H1 (cell line): ENCODE data around the gene LAG3. TPM values are rescaled to one million over a fixed set of nuclear protein-coding genes. Genes with fewer than 3 reads are reported as not detected.

Experiments
- E2F6 ChIP-seq: IDR thresholded peaks from 2 replicates; pipeline ENCODE4 v1.6.1; 2012; ENCODE audit warnings: inconsistent platforms
- KDM1A ChIP-seq: fragments of 200-600, 300-600 bp; sonication (generic); IDR thresholded peaks from 2 replicates; pipeline ENCODE4 v1.7.1; 2016; ENCODE audit warnings: mild to moderate bottlenecking, low read length, borderline replicate concordance
- MAX ChIP-seq: IDR thresholded peaks from 2 replicates; pipeline ENCODE4 v1.6.1; 2012; ENCODE audit warnings: inconsistent platforms
- TBP ChIP-seq: IDR thresholded peaks from 2 replicates; pipeline ENCODE4 v1.6.1; 2011; ENCODE audit warnings: low read depth, low read length, improper control_type of control experiment
- polyA plus RNA-seq, 7 experiments: library from polyadenylated mRNA; depleted of rRNA in 3 of 7; stranded (reverse) in 5 of 7; unstranded in 2 of 7; fragments of >200 nt in 5 of 7; fragments of 200-250 nt in 2 of 7; gene quantifications; 1 replicate in 5 of 7; 2 replicates in 1 of 7; 4 replicates in 1 of 7; pipeline versions ENCODE4 v1.2.1 to v1.2.3, GENCODE V29; 2011 to 2013; ENCODE audit warnings: missing spikeins in 2 of 7, mixed read lengths in 2 of 7
- total RNA-seq: library from RNA; stranded (reverse); fragmentation: NEBNext Ultra II Directional; extraction: Animal tissue kit (Norgen Biotek cat#: 25700); gene quantifications from 2 replicates; pipeline ENCODE4 v1.2.1, GENCODE V29; 2021

The LAG3 gene
- total and polyA plus RNA-seq, 2 of the 8 experiments (the other 6 are each of a cell fraction or from before 2014, with no cell fraction given): 1.1 to 3.1 TPM

GRCh38 chr12:6795088-6795487 lies 22.8 kb downstream of the LAG3 start (continued):
- no peak for TF ChIP-seq KDM1A
- no peak for TF ChIP-seq TBP
- TF ChIP-seq MAX: no peak
- no peak for TF ChIP-seq E2F6
- TF ChIP-seq, all 59 proteins: peak for 0
